KBM-7 (cell line): ENCODE results near the gene SMPD1.
"Not testable (repeated sequence)": the region's sequence is repeated elsewhere in the genome, so short reads cannot be mapped to it uniquely, and the experiment has no call there.

Experiments
- DNase-seq: peaks from one replicate; pipeline ENCODE4 v3.0.0-alpha.2; 2015
- in situ Hi-C: fragments of 300-500 bp; cut with MboI; formaldehyde crosslinking; loops from 2 replicates; pipeline ENCODE4 v1.14.3; 2020; ENCODE audit warnings: low sequenced_read_pairs, low pct_unique_long_range_greater_than_20kb, mixed read lengths

The SMPD1 gene

DNA sequence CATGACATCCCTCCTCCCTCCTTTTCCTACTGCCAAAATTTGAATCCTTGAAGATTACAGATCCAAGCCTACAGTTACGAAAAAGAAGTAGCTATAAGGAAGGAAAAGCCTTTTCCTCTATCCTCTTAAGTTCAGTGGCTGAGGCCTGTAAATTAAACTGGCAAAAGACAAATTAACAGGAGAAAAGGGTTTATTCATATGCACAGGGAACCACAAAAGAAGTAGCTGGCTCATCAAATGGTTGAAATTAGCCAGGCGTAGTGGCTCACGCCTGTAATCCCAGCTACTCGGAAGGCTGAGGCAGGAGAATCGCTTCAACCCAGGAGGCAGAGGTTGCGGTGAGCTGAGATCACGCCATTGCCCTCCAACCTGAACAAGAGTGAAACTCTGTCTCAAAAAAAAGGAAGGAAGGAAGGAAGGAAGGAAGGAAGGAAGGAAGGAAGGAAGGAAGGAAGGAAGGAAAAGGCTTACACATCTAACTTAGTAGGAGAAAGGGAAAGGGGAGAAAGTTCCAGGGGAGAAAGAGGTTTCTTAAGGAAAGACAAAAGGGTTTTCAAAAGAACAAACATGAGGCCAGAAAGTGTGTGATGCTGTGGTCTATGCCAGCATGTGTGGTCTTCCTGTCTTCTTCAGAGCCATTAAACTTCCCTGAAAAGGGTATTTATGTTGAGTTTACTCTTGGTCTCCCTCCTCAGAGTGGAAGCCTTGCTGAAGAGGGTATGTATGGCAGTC lies 5.1 kb upstream of the SMPD1 start:
- DNase-seq: no peak

DNA sequence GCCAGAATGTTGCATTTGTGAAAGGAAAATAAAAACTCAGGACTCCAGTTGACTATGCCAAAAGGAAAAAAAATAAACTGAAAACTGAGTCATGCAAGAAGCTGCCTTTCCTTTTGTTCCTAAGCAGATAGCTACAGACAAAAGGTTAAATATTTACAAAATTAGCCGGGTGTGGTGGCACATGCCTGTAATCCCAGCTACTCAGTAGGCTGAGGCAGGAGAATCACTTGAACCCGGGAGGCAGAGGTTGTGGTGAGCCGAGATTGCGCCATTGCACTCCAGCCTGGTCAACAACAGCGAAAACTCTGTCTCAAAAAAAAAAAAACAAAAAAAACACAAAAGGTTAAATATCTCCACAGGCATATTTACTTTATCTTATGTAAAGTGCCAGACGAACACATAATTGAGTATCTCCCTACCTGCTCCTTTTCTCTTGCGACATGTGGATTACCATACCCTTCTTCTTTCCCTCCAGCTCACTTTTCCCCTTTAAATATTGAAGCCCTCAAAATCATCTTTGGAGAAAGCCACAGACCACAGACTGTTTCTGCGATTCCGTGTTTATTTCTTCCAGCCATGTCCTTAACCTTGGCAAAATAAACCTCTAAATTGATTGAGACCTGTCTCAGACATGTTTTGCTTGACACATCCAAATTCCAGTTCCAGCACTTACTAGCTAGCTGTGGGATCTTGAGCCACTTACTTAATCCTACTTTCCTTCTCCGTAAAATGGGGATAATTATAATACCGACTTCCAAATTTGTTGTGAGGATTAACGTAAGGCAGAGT lies 2.3 kb upstream of the SMPD1 start:
- in situ Hi-C loops: no loop called here
- no peak for DNase-seq

More for the DNA sequence above, 5.1 kb upstream of the SMPD1 start:
- in situ Hi-C loops: no loop called here

DNA sequence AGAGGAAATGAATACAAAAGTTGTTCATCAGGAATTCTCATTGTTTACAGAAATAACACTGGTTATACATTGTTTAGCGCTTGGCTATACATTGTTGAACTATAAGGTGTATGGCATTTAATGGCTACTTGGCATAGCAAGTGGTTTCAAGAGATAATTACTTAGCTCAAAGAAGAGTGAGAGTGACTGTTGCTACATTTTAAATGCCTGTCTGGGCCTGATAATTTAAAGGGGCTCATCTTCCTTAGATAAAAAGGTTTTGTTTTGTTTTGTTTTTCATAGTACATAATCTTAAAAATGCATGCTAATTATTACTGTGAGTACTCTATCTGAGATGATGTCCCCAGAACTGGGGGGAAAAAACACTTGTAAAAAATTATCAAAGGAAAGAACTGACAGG lies 1.5 kb upstream of the SMPD1 start:
- in situ Hi-C loops: no loop called here
- no peak for DNase-seq

DNA sequence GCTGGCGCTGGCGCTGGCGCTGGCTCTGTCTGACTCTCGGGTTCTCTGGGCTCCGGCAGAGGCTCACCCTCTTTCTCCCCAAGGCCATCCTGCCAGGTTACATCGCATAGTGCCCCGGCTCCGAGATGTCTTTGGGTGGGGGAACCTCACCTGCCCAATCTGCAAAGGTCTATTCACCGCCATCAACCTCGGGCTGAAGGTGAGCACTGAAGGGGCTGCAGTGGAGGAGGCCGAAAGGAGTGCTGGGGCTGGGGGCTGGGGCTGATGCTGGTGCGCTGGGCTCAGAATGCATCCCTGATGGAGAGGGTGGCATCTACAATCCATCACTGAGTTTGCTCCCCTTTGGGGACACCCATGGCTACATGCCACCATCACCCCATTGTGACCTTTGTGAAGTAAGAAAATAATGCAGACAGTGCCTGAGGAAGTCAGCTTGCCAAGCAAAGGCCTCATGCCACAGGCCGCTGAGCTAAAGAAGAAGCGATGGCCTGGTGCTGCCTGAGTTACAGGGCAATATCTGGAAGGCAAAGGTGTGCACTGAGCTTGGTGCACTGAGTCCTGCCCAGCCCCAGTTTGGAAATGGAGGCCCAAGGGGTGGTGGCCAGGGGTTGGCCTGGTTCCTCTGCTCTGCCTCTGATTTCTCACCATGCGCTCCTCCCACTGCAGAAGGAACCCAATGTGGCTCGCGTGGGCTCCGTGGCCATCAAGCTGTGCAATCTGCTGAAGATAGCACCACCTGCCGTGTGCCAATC lies 620 bp downstream of the SMPD1 start:
- no peak for DNase-seq
- in situ Hi-C loops: no loop called here

DNA sequence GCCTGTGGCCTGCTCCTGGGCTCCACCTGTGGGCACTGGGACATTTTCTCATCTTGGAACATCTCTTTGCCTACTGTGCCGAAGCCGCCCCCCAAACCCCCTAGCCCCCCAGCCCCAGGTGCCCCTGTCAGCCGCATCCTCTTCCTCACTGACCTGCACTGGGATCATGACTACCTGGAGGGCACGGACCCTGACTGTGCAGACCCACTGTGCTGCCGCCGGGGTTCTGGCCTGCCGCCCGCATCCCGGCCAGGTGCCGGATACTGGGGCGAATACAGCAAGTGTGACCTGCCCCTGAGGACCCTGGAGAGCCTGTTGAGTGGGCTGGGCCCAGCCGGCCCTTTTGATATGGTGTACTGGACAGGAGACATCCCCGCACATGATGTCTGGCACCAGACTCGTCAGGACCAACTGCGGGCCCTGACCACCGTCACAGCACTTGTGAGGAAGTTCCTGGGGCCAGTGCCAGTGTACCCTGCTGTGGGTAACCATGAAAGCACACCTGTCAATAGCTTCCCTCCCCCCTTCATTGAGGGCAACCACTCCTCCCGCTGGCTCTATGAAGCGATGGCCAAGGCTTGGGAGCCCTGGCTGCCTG lies 1.4 kb downstream of the SMPD1 start:
- DNase-seq: no peak
- in situ Hi-C loops: no loop called here

DNA sequence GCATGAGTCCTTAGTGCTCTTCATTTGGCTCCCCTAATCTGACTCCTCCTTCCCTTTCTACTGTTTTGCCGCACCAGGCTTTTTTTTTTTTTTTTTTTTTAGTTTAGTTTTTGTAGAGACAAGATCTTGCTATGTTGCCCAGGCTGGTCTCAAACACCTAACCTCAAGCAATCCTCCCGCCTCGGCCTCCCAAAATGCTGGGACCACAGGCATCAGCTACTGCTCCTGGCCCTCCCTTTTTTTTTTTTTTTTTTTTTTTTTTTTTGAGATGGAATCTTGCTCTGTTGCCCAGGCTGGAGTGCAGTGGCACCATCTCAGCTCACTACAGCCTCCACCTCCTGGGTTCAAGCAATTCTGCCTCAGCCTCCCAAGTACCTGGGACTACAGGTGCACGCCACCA lies 2.0 kb downstream of the SMPD1 start:
- in situ Hi-C loops, DNase-seq: not testable (repeated sequence)

DNA sequence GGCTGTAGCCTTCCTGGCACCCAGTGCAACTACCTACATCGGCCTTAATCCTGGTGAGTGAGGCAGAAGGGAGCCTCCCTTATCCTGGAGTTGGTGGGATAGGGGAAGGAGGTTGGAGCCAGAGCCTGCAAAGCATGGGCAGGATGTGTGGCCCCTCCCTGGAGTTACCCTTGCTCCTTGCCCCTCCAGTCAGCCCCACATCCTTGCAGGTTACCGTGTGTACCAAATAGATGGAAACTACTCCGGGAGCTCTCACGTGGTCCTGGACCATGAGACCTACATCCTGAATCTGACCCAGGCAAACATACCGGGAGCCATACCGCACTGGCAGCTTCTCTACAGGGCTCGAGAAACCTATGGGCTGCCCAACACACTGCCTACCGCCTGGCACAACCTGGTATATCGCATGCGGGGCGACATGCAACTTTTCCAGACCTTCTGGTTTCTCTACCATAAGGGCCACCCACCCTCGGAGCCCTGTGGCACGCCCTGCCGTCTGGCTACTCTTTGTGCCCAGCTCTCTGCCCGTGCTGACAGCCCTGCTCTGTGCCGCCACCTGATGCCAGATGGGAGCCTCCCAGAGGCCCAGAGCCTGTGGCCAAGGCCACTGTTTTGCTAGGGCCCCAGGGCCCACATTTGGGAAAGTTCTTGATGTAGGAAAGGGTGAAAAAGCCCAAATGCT lies 3.9 kb downstream of the SMPD1 start:
- no peak for DNase-seq
- in situ Hi-C loops: no loop called here

DNA sequence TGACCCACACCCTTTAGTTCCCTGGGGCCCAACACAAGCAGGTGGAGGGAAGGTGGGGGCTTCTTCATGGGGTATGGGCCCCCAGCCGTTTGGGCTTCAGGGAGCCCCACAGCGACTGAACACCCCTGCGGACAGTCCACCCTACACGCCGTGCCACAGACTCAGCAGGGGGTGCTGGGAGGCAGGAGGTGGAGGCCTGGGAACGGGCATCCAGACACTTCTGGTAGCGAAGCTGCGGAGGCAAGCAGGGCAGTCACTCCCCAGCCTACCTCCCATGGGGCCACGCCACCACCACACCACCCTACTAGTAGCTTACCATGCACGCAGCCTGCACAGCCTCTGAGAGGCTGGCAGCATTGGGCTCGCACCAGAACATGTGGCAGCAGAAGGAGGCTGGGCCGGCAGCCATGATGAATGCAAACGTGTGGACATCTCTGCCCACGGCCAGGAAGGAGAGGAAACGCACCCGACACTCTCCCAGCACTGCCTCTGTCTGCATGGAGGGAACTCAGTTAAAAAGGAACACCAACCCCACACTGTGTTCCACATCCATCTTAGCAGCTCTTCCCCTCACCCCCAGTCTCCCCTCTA lies 5.3 kb downstream of the SMPD1 start:
- no peak for DNase-seq
- in situ Hi-C loops: no loop called here

DNA sequence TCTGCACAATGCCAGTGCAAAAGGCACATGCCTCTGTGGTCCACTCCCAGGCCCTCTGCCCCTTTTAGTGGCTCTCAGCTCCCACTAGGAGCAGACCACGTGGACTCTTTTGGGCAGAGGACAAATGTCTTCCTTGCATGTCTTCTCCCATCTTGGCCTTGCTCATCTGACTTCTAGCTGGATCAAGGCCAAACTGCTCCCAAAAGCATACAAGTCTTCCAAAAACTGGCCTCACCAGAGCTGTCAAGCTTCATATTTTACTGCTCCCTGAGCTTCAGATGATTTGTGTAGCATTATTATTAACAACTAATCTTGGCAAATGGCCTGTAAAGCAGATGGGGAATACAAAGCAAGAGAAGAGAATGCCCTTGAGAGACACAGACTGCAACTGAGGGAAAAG lies 6.9 kb downstream of the SMPD1 start:
- in situ Hi-C loops: no loop called here
- no peak for DNase-seq

DNA sequence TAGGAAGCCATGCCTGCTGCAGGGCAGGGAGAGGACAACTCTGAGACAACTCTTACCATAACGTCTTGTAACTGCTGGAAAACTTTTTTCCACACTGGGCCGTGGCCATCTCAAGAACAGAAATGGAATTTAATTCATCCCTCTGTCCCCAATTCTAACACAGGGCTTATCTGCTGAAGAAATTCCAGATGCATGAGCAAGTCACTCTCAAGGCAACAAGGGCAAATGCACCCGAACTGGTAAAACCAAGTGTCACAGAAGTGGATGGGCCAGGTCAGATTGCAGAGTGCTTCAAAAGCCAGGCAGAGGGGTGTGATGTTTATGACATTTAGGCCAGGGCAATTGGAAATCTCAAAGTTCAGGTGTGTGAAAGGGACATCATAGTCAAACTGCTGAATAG lies 7.4 kb downstream of the SMPD1 start:
- in situ Hi-C loops: no loop called here
- DNase-seq: no peak

DNA sequence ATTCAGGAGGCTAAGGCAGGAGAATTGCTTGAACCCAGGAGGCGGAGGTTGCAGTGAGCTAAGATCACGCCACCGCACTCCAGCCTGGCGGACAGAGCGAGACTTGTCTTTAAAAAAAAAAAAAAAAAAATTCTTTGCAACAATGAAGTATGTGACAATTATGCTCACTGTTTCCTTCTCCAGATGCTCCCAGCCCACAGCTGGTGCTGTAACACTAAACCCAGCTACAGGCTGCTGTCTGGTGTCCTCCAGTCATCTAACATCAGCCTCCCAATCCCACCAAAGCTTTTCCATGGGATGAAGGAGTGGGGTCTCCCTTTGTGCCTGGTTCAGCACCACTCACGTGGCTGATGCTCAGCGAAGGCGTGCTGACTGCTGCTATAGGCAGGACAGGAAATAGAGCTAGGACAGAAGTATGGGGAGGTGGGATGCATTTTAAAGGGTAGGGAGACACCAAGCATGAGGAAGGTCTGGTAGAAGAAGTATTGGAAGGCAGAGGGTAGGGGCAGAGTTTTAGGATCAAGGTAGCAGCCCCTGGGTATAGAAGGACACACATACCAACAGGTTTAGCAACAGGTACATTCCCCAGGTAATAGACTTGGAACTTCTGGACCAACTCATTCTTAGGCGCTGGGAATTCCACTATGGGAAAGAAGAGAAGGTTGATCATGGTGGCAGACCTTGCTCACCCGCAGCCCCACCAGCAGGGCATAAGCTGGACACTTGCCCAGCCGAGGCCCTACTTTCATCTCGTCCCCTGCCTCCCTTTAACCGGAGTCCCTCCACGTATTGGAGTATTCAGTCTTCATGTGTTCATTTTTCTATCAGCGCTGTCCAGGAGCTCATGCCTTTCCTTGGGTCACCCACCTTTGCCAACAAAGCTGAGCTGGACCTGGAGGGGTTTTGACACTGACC lies 10.4 kb downstream of the SMPD1 start:
- no peak for DNase-seq
- in situ Hi-C loops: no loop called here

DNA sequence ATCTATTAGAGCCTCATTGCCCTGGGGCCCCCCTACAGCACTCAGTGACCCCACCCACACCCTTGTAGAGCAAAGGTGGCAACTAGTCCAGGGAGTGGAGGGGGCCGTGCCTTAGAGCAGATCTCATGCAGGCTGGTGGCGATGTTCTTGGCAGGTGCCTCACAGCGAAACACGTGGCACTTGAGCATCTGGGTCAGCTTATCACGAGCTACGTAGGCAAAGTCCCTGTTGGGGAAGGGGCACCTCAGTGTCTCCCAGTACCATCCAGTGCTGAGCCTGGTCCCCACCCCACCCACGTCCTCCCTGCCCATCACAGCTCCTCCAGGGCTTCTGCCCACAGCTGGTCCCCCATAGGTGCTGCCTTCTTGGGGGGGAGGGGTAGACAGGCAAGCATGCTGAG lies 11.2 kb downstream of the SMPD1 start:
- no peak for DNase-seq
- in situ Hi-C loops: no loop called here

DNA sequence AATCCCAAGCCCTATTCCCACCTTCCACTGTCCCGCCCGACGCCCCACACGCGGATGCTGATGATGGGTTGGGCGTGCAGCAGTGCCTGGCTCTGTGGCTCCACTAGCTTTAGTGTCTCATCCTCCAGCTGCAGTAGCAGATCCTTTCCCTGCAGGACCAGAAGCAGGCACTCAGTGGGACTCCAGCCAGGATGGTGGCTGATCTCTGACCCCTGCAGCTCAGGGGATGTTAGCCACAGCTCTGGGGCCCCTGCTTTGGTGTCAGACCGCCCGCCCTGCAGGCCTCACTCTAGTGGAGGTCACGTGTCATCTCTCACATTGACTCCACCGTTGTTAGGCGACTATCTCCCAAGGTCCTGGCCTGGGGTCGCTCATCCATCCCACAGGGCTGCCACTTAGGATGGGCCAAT lies 11.8 kb downstream of the SMPD1 start:
- no peak for DNase-seq
- in situ Hi-C loops: no loop called here

DNA sequence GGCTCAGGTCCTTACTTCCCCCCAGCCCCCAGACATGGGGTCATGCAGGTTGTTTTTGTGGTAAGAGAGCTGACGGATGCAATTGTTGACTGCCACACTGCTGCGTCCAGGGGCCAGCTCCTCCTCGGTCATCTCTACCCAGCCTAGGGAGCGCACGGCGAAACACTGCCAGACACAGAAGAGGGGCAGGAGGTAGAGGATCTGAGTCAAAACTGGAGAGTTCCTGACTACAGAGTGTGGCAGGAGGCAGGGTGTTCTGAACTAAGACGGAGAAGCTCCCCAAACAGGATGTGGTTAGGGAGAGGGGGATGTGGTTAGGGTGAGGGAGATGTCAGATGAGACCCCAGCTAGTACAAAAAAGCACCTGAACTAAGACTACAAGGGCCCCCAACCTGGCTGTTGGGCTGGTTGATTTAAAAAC lies 12.3 kb downstream of the SMPD1 start:
- in situ Hi-C loops: no loop called here

DNA sequence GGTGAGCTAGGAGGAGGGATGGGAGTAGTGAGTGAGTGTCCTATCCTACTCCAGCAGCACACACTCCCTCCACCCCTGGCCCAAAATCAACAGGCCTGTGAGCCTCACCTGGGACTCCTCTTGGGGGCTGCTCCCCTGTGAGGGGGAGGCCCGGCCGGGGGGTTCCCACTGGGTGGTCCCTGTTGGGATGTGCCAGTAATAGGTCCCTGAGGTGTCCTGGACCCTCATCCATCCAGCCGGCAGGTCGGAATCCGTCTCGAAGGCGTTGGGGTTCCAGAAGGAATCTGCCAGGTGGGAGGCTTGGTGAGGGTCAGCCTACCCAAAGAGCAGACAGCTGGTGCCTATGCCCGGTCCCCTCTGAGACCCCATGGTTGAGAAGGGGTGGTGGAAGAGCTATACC lies 13.3 kb downstream of the SMPD1 start:
- in situ Hi-C loops: no loop called here
- no peak for DNase-seq

More for the DNA sequence above, 12.3 kb downstream of the SMPD1 start:
- DNase-seq: peak; percentile 85

DNA sequence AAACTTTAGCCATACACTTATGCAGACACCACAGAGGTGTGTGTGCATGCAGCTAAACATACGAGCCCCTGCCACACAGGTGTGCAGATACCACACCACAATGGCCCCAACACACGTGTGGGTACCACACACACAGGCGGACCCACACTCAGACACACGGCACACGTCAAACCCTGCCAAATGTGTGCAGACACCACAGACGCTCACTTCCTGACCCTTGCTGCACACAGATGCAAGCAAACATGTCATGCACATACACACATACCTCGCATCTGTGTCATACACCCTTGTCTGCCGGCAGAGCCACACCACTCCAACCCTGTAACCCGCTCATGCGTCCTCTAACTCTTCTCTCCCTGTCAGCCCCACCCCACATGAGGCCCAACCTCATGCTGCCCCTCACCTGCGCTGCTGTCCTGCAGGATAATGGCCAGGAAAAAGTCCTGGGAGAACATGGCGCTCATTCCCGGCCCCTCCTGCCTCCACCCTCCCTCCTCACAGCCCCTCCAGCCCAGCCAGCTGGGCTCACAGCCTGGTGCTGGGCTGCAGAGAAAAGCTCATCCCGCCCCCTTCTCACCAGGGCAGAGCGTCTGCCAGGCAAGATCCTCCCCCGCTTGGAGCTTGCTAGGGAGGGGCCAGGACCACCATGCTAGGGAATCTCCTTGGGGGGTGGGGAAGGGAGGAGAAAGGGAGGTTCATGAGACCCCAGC lies 14.2 kb downstream of the SMPD1 start:
- DNase-seq: no peak
- in situ Hi-C loops: no loop called here

DNA sequence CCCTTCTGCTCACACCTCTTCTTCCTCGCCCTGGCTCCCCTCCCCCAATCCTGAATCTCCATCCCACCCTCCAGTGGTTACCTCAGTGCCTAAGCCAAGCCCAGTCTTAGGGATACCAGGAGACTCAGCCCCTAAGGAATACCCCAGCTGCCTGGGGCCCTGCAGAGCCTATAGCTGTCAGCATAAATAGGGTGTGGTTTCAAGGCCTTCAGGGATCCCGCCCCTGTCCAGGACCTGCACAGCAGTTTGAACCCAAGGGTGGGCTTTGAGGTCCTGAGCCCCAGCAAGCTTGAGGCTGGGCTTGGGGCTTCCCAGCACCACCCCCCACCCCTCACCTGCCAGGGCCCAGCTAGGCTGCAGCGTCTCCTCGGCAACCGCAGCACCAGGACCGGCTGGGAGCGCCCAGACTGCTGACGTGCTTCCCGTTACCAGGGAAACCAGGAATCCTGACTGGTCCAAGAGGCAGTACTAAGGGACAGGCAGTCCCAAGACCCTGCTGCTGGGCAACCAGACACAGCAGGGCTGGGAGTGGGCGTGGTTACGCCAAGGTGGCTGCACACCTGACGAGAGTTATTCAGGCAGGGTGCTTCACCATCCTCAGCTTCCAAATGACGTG lies 14.9 kb downstream of the SMPD1 start:
- DNase-seq: no peak

More for the DNA sequence above, 14.9 kb downstream of the SMPD1 start:
- in situ Hi-C loops: no loop called here
